AG04449 (cell line): ENCODE results near the gene JHY.

Experiments used
- CTCF ChIA-PET: fragments of 350-600 bp; formaldehyde crosslinking; extraction: SDS; loops from one replicate; lab custom pipeline; 2021; ENCODE audit warnings: antibody characterized with exemption; lab: Yijun Ruan, JAX
- POLR2A ChIA-PET: fragments of 400-600, 350-600 bp; formaldehyde crosslinking; extraction: SDS; loops from one replicate; lab custom pipeline; 2020; ENCODE audit warnings: antibody characterized with exemption, inconsistent platforms; lab: Yijun Ruan, JAX
- DNase-seq: peaks from one replicate; pipeline ENCODE4 v3.0.0-alpha.2; 2010; ENCODE audit warnings: low read depth, low spot score
- H3K4me3 ChIP-seq: 2 replicates; pipeline ENCODE4 v1.5.1; 2011; ENCODE audit warnings: low read depth, mild to moderate bottlenecking, control low read depth, low read length
- TF ChIP-seq, protein P1 (sequence below): IDR thresholded peaks from one replicate; pipeline ENCODE4 v1.5.1; 2011; ENCODE audit warnings: mild to moderate bottlenecking, moderate library complexity, low read length, control low read depth, inconsistent platforms; ENCODE audit not compliant: insufficient read depth; ENCODE audit errors: missing control alignments

Gene JHY

DNA sequence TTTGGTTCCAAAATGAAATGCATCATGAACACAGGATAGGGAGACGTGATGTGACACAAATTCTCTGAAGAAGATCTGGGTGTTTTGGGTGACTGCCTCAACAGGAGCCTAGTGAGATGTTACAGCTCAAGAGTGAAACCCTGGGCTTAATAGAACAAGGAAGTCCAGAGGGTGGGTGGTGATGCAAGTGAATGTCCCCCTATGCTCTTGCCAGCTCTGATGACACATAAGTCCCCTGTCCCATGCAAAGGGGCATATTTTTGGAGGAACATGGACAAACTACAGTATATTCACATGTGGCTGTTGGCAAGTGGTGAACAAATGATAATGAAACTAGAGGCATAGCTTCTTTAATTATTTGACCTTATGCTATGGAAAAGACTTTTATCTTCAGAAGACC is 35.1 kb upstream of the JHY start:
- DNase-seq, result no peak
- ChIA-PET POLR2A (no interaction called here), CTCF (interaction anchor here (0.7 to 3.6 kb wide), 6 partner anchors 9 to 220 kb away, joined by 3 to 17 read pairs (median 6); no protein-coding TSS in a partner anchor)
- TF ChIP-seq, protein P1, sequence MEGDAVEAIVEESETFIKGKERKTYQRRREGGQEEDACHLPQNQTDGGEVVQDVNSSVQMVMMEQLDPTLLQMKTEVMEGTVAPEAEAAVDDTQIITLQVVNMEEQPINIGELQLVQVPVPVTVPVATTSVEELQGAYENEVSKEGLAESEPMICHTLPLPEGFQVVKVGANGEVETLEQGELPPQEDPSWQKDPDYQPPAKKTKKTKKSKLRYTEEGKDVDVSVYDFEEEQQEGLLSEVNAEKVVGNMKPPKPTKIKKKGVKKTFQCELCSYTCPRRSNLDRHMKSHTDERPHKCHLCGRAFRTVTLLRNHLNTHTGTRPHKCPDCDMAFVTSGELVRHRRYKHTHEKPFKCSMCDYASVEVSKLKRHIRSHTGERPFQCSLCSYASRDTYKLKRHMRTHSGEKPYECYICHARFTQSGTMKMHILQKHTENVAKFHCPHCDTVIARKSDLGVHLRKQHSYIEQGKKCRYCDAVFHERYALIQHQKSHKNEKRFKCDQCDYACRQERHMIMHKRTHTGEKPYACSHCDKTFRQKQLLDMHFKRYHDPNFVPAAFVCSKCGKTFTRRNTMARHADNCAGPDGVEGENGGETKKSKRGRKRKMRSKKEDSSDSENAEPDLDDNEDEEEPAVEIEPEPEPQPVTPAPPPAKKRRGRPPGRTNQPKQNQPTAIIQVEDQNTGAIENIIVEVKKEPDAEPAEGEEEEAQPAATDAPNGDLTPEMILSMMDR, result no peak
- H3K4me3 ChIP-seq, result no peak overlapping the region

DNA sequence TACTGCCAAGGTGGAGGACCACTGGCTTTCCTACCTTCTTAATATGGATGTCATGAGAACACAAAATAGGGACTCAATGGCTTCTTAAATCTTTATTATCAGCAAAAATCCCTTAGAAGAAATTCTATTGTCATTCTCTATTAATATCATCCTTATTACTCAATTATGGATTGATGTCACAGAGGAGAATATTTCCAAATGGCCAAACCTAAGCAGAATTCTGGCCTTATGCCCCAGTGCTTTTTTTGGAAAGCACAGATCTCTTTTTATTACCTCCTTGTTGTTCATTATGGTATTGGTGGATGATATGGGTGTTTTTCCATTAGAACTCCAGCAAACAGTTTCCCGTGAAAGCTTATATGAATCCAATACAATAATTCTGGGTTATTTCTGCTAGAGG is 34.4 kb upstream of the JHY start:
- no peak overlapping the region for H3K4me3 ChIP-seq
- TF ChIP-seq, protein P1, result no peak
- ChIA-PET CTCF (interaction anchor here (1.2 to 3.6 kb wide), 5 partner anchors 8 to 221 kb away, joined by 3 to 17 read pairs (median 4); no protein-coding TSS in a partner anchor), POLR2A (no interaction called here)
- no peak for DNase-seq

DNA sequence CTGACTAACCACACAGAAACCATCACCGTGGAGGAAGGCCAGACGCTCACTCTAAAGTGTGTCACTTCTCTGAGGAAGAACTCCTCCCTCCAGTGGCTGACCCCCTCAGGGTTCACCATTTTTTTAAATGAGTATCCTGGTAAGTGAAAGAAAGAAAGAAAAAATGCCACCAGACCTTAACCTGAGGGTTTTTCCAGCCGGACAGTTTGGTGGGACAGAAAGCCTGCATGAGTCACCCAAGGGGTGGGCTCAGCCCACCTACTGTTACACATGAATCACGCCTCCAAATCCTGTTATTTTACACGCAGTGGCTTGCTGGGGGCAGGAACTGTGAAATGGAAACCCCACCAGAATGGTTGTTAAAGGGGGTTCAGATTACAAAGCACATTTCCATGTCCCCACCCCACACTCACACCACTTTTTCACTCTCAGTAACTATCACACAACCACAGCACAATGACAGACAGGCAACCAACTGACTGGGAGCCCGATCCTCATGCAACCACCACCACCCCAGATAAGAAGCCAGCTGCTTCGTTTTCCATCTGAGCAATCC is 32.4 kb upstream of the JHY start:
- no peak overlapping the region for H3K4me3 ChIP-seq
- CTCF ChIA-PET, result interaction anchor here (1.2 to 22.4 kb wide), 7 partner anchors 12 to 270 kb away, joined by 3 to 758 read pairs (median 73); no protein-coding TSS in a partner anchor
- no peak for DNase-seq
- POLR2A ChIA-PET, result no interaction called here
- TF ChIP-seq, protein P1, result no peak

DNA sequence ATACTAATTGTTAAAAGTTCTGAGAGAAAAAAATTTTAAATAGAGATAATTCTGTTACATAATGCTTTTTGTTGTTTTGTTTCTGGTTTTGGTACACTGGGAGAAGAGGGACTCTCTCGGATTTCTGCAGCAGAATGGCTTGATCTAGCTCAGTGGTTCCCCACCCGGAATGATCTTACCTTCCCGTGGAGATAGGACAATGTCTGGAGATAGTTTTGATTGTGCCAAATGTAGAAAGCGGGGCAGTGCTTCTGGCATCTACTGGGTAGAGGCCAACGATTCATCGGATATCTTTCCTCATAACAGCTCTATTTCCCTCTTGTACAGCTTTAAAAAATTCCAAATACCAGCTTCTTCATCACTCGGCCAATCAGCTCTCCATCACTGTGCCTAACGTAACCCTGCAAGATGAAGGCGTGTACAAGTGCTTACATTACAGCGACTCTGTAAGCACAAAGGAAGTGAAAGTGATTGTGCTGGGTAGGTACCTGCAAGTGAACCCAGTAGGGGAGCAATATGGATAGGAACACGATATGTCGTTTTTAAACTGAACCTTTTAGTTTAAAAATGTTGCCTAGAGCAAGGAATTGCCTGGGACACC is 31.1 kb upstream of the JHY start:
- H3K4me3 ChIP-seq, result no peak overlapping the region
- CTCF ChIA-PET, result interaction anchor here (1.1 to 22.4 kb wide), 13 partner anchors 11 to 271 kb away, joined by 3 to 758 read pairs (median 33); partner anchors contain the start of gene CRTAM
- no peak for DNase-seq
- TF ChIP-seq, protein P1, result no peak
- POLR2A ChIA-PET, result no interaction called here

DNA sequence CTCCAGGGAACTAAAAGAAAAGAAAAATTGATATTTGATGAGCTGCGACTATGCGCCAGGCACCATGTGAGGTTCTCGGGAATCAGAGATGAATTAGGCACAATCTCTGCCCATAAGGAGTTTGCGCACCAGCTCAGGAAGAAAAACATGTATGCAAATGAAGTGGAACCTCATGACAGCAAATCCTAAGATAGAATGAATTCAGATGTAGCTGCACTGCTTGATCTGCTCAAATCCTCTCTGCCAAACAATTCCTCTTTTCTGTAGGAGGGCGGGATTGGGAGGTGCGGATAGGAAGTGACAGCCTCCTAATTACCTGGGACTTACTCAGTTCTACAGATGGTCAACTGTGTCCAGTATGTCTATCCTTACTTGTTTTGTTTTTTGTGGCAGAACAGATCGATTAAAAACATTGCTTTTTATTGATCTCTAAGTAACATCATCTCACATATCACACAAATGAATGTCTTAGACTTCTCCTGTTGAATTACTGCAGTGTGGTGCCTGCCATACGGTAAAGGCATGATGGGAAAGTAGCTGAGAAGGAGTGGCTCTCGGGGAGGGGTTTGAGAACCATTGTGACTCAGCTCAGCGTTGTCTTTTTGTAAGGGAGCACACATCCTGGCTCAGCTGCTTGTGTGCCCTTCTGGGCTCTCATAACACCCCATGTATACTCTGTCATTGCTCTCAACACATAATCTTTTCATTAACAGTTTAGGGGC is 30.3 kb upstream of the JHY start:
- ChIA-PET POLR2A (interaction anchor here (0.6 kb wide), 1 partner anchor 215 kb away, joined by 5 read pairs; no protein-coding TSS in a partner anchor), CTCF (interaction anchor here (0.6 to 22.4 kb wide), 25 partner anchors 8 to 272 kb away, joined by 3 to 758 read pairs (median 16); partner anchors contain the start of genes CRTAM and JHY)
- no peak overlapping the region for H3K4me3 ChIP-seq
- TF ChIP-seq, protein P1, result no peak
- DNase-seq, result no peak
